Body of pancreas (tissue), 4 donors: ENCODE data around the gene AREG. TPM values are rescaled to one million over a fixed set of nuclear protein-coding genes. Genes with fewer than 3 reads are reported as not detected.
A peak's percentile ranks its signal among the peaks of the same experiment; 100 is the strongest.

Experiments
- ATAC-seq: fragments of 150-250 bp; one replicate; pipeline ENCODE4 v1.9.1; 2016
- DNase-seq, 4 donors: peaks; one replicate each; pipeline ENCODE4 v3.0.0-alpha.2; 2019
- H3K27ac ChIP-seq, 4 donors: fragments of 200-600 bp; sonication (generic); 1 replicate in 3 of 4; 2 replicates in 1 of 4; pipeline versions ENCODE4 v1.5.1 to v1.6.1; 2016 to 2019; ENCODE audit warnings: mild to moderate bottlenecking in 1 of 4, mixed read lengths in 1 of 4, moderate library complexity in 1 of 4
- H3K27me3 ChIP-seq, 2 donors: fragments of 200-600 bp; sonication (generic); one replicate each; pipeline ENCODE4 v1.6.0; 2016; ENCODE audit warnings: mild to moderate bottlenecking in 1 of 2
- H3K36me3 ChIP-seq, 2 donors: fragments of 200-600 bp; sonication (generic); replicated peaks in 1 of 2; 2 replicates each; pipeline ENCODE4 v1.5.1; 2016; ENCODE audit warnings: low read depth in 2 of 2; ENCODE audit not compliant: insufficient read depth in 1 of 2
- H3K4me1 ChIP-seq: fragments of 200-600 bp; sonication (generic); one replicate; pipeline ENCODE4 v1.6.0; 2016
- H3K4me3 ChIP-seq, 2 donors: fragments of 200-600 bp; sonication (generic); 1 replicate in 1 of 2; 2 replicates in 1 of 2; pipeline ENCODE4 v1.5.1; 2016 to 2019
- H3K9me3 ChIP-seq, 3 donors: fragments of 200-600 bp; sonication (generic); 1 replicate in 2 of 3; 2 replicates in 1 of 3; pipeline ENCODE4 v1.5.1; 2016
- CTCF ChIP-seq, 7 experiments: fragments of 450-650 bp in 4 of 7; fragments of 200-600 bp in 3 of 7; sonication (generic) in 3 of 7; IDR thresholded peaks; one replicate each; pipeline ENCODE4 v1.5.1; 2016 to 2019; ENCODE audit warnings: antibody characterized with exemption in 7 of 7
- POLR2A ChIP-seq, 3 donors: fragments of 450-650 bp; IDR thresholded peaks; one replicate each; pipeline ENCODE4 v1.6.1; 2016; ENCODE audit warnings: antibody characterized with exemption in 3 of 3, mild to moderate bottlenecking in 2 of 3
- WGBS, 2 donors: methylation state at CpG; one replicate each; pipeline ENCODE4 v1.1.5; 2017; 5-methylcytosine and 5-hydroxymethylcytosine counted together
- intact Hi-C: fragments of 100-400 bp; cut with DNase I; formaldehyde crosslinking; loops from one replicate; pipeline ENCODE4 v1.15.1; 2023
- total RNA-seq, 2 donors: library from RNA; depleted of rRNA; stranded (reverse); fragments of >200 nt; gene quantifications; one replicate each; pipeline ENCODE4 v1.1.0, GENCODE V29; 2016

The AREG gene
- total RNA-seq, 2 donors from 2014 or later = 4.9 to 5.6 TPM

GRCh38 chr4:74475091-74475800 is 30.3 kb downstream of the AREG start:
- DNase-seq (peak; percentile 11 to 47 (median 14)), ATAC-seq (peak; percentile 73)
- peak overlapping the region in 2 of 4 donors; percentile 32 to 46 for H3K27ac ChIP-seq
- no peaks in the 10 kb centered on the region for H3K36me3 ChIP-seq
- H3K4me1 ChIP-seq = peaks cover 19% of the 10 kb centered on the region
- no peak overlapping the region for H3K4me3 ChIP-seq
- no peaks in the 10 kb centered on the region for H3K27me3 ChIP-seq
- TF ChIP-seq POLR2A (IDR thresholded peaks at IDR 0.05) (no peak), CTCF (IDR thresholded peaks at IDR 0.05) (no peak)
- intact Hi-C loops = no loop called here
- 58 to 66% methylated on average over 2 of the region's 2 CpGs for WGBS, 2 donors
- no peaks in the 10 kb centered on the region for H3K9me3 ChIP-seq

GRCh38 chr4:74475946-74476345 is 31.0 kb downstream of the AREG start:
- Histone ChIP-seq H3K36me3 (no peaks in the 10 kb centered on the region), H3K4me1 (peaks cover 19% of the 10 kb centered on the region), H3K9me3 (no peaks in the 10 kb centered on the region), H3K27ac (no peak overlapping the region), H3K4me3 (no peak overlapping the region), H3K27me3 (no peaks in the 10 kb centered on the region)
- ATAC-seq (no peak), DNase-seq (no peak)
- TF ChIP-seq POLR2A (IDR thresholded peaks at IDR 0.05) = no peak
- no peak for TF ChIP-seq CTCF (IDR thresholded peaks at IDR 0.05)
- intact Hi-C loops = no loop called here
- WGBS, 2 donors = 60 to 67% methylated on average over 3 of the region's 3 CpGs

- Histone ChIP-seq H3K27me3 (no peaks in the 10 kb centered on the region), H3K36me3 (no peaks in the 10 kb centered on the region), H3K9me3 (no peaks in the 10 kb centered on the region), H3K4me3 (no peak overlapping the region), H3K4me1 (peaks cover 14% of the 10 kb centered on the region), H3K27ac (no peak overlapping the region)
- WGBS, 2 donors = 17 to 31% methylated on average over 1 of the region's 1 CpG
- TF ChIP-seq POLR2A (IDR thresholded peaks at IDR 0.05) (no peak), CTCF (IDR thresholded peaks at IDR 0.05) (no peak)
- ATAC-seq (no peak), DNase-seq (no peak)
- intact Hi-C loops = no loop called here
Measured at GRCh38 chr4:74479009-74479408, 34.1 kb downstream of the AREG start.

- Histone ChIP-seq H3K36me3 (no peaks in the 10 kb centered on the region), H3K4me3 (no peak overlapping the region), H3K27ac (no peak overlapping the region), H3K27me3 (no peaks in the 10 kb centered on the region), H3K4me1 (peaks cover 2% of the 10 kb centered on the region), H3K9me3 (no peaks in the 10 kb centered on the region)
- intact Hi-C loops = no loop called here
- TF ChIP-seq POLR2A (IDR thresholded peaks at IDR 0.05) (no peak), CTCF (IDR thresholded peaks at IDR 0.05) (no peak)
- ATAC-seq (no peak), DNase-seq (no peak)
- 50 to 54% methylated on average over 2 of the region's 2 CpGs for WGBS, 2 donors
Measured at GRCh38 chr4:74480267-74480666, 35.3 kb downstream of the AREG start.
